Measurements from ENCODE around the gene FN1. TPM values are rescaled to one million over a fixed set of nuclear protein-coding genes. Genes with fewer than 3 reads are reported as not detected.

Gene FN1
- total RNA-seq, 1 donor from 2014 or later, result 0.82 TPM

- intact Hi-C loops (cut with micrococcal nuclease), result no loop called here
These were observed 80.8 kb downstream of the FN1 start for GRCh38 chr2:215354771-215355695.

GRCh38 chr2:215352602-215353001, 83.3 kb downstream of the FN1 start:
- intact Hi-C loops (cut with micrococcal nuclease), result no loop called here

GRCh38 chr2:215347878-215348277, 88.0 kb downstream of the FN1 start:
- intact Hi-C loops (cut with micrococcal nuclease), result no loop called here

- intact Hi-C loops (cut with micrococcal nuclease), result no loop called here
These were observed 96.8 kb downstream of the FN1 start for GRCh38 chr2:215338883-215339679.

GRCh38 chr2:215332872-215333595, 102.8 kb downstream of the FN1 start:
- intact Hi-C loops (cut with micrococcal nuclease), result no loop called here

GRCh38 chr2:215328066-215328465, 107.8 kb downstream of the FN1 start:
- intact Hi-C loops (cut with micrococcal nuclease), result no loop called here

GRCh38 chr2:215324811-215325210, 111.1 kb downstream of the FN1 start:
- intact Hi-C loops (cut with micrococcal nuclease), result no loop called here

GRCh38 chr2:215320679-215321078, 115.2 kb downstream of the FN1 start:
- intact Hi-C loops (cut with micrococcal nuclease), result no loop called here

GRCh38 chr2:215320102-215320501, 115.8 kb downstream of the FN1 start:
- intact Hi-C loops (cut with micrococcal nuclease), result no loop called here

GRCh38 chr2:215319500-215319899, 116.4 kb downstream of the FN1 start:
- intact Hi-C loops (cut with micrococcal nuclease), result no loop called here

GRCh38 chr2:215316336-215316735, 119.5 kb downstream of the FN1 start:
- intact Hi-C loops (cut with micrococcal nuclease), result no loop called here

- intact Hi-C loops (cut with micrococcal nuclease), result no loop called here
These were observed 120.6 kb downstream of the FN1 start for GRCh38 chr2:215315301-215315700.

GRCh38 chr2:215314896-215315295, 121.0 kb downstream of the FN1 start:
- intact Hi-C loops (cut with micrococcal nuclease), result loop anchor here (5.0 kb wide), 1 partner anchor 702 kb away; no protein-coding TSS in a partner anchor

- intact Hi-C loops (cut with micrococcal nuclease), result loop anchor here (2.0 to 5.0 kb wide), 3 partner anchors 122 to 1100 kb away; partner anchors contain the start of gene SMARCAL1
These were observed 122.6 kb downstream of the FN1 start for GRCh38 chr2:215313255-215313613.

- intact Hi-C loops (cut with micrococcal nuclease), result loop anchor here (1.0 to 5.0 kb wide), 4 partner anchors 123 to 1101 kb away; partner anchors contain the start of genes BARD1 and SMARCAL1
These were observed 124.1 kb downstream of the FN1 start, which contains the start of gene ATIC for GRCh38 chr2:215311625-215312396. TSS of gene ATIC (plus strand) at chr2:215312059. CDS start at chr2:215312143, 84 bp downstream.

- intact Hi-C loops (cut with micrococcal nuclease), result loop anchor here (5.0 kb wide), 1 partner anchor 706 kb away; no protein-coding TSS in a partner anchor
These were observed 124.6 kb downstream of the FN1 start for GRCh38 chr2:215311259-215311624.

Data from T-helper 2 cell treated with Interferon-gamma antibody and Interleukin-4, amounts not matched to agents 100 ng/mL and 5 ng/mL, for 36 hours (primary cell).